OCI-LY3 (cell line): Measurements from ENCODE around the gene GAL3ST3.

Experiments used
- H2AFZ ChIP-seq: fragments of 200-600, 300-600 bp; shearing (Covaris generic); 2 replicates; pipeline ENCODE4 v1.6.0; 2014; ENCODE audit warnings: antibody characterized with exemption, low read depth, low read length
- H3K27ac ChIP-seq: fragments of 200-600, 300-600 bp; sonication (generic); 2 replicates; pipeline ENCODE4 v1.5.1; 2014; ENCODE audit warnings: mild to moderate bottlenecking, low read length, moderate library complexity, mixed read lengths
- H3K27me3 ChIP-seq: fragments of 200-600, 300-600 bp; sonication (generic); 2 replicates; pipeline ENCODE4 v1.6.1; 2014; ENCODE audit warnings: low read depth, low read length, mixed read lengths
- H3K36me3 ChIP-seq: fragments of 200-600, 300-600 bp; sonication (generic); replicated peaks from 2 replicates; pipeline ENCODE3; 2014; ENCODE audit warnings: low read depth, low read length, mixed read lengths
- H3K4me1 ChIP-seq: fragments of 300-600, 200-600 bp; sonication (generic); 2 replicates; pipeline ENCODE4 v1.6.1; 2014; ENCODE audit warnings: low read length, mixed read lengths
- H3K4me2 ChIP-seq: fragments of 200-600, 300-600 bp; sonication (generic); 2 replicates; pipeline ENCODE4 v1.6.1; 2014; ENCODE audit warnings: low read length, mixed read lengths
- H3K4me3 ChIP-seq: fragments of 300-600, 200-600 bp; sonication (generic); 2 replicates; pipeline ENCODE4 v1.5.1; 2014; ENCODE audit warnings: antibody characterized with exemption, mild to moderate bottlenecking, low read length, moderate library complexity
- H3K79me2 ChIP-seq: fragments of 300-600, 200-600 bp; shearing (Covaris generic); 2 replicates; pipeline ENCODE4 v1.6.1; 2014; ENCODE audit warnings: mild to moderate bottlenecking, low read length, mixed read lengths
- H3K9ac ChIP-seq: fragments of 300-600, 200-600 bp; shearing (Covaris generic); 2 replicates; pipeline ENCODE4 v1.6.0; 2014; ENCODE audit warnings: mild to moderate bottlenecking, low read length, moderate library complexity
- H3K9me3 ChIP-seq: fragments of 200-600, 300-600 bp; shearing (Covaris generic); 2 replicates; pipeline ENCODE4 v1.6.1; 2014; ENCODE audit warnings: low read length, mixed read lengths; ENCODE audit not compliant: insufficient read depth
- H4K20me1 ChIP-seq: fragments of 200-600, 300-600 bp; sonication (generic); 2 replicates; pipeline ENCODE4 v1.6.1; 2016; ENCODE audit warnings: low read length, mixed read lengths; ENCODE audit not compliant: insufficient read depth
- EZH2phosphoT487 ChIP-seq: fragments of 200-600 bp; shearing (Covaris generic); IDR thresholded peaks from 2 replicates; pipeline ENCODE4 v1.6.1; 2018; ENCODE audit warnings: antibody characterized with exemption, mixed run types, low read depth
- TF ChIP-seq, protein P1 (sequence below): fragments of 200-600, 300-600 bp; sonication (generic); IDR thresholded peaks from 2 replicates; pipeline ENCODE4 v1.5.1; 2014; ENCODE audit warnings: antibody characterized with exemption, low read length, low read depth

Gene GAL3ST3

DNA sequence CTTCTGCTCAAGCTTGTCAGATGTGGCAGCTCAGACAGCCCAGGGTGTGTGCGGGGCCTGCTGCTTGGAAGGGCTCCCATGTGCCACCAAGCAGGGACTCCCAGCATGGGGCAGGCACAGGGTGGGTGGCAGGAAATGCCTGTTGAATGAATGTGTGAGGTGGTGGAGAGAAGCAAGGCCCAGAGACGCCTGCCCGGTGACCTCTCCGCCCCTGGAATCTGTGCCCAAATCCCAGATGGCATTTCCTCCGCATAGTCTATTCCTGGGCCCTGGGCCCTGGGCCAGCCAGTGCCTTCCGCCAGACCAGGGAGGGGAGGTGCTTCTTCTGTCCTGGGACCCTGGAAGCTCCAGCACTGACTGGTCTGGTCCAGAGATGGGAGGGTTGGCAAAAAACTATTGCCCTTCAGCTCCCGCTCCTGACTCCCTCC, 33.5 kb downstream of the GAL3ST3 start:
- Histone ChIP-seq H3K9me3 (no peaks in the 10 kb centered on the region), H3K4me1 (no peaks in the 10 kb centered on the region), H3K27ac (no peak overlapping the region), H3K9ac (no peak overlapping the region), H3K36me3 (no peaks in the 10 kb centered on the region), H3K4me2 (no peak overlapping the region), H4K20me1 (no peaks in the 10 kb centered on the region), H3K79me2 (no peaks in the 10 kb centered on the region), H2AFZ (peak overlapping the region; percentile 30; the same call in 1 of the 2 replicates), H3K4me3 (no peak overlapping the region), H3K27me3 (no peaks in the 10 kb centered on the region)
- TF ChIP-seq, protein P1, sequence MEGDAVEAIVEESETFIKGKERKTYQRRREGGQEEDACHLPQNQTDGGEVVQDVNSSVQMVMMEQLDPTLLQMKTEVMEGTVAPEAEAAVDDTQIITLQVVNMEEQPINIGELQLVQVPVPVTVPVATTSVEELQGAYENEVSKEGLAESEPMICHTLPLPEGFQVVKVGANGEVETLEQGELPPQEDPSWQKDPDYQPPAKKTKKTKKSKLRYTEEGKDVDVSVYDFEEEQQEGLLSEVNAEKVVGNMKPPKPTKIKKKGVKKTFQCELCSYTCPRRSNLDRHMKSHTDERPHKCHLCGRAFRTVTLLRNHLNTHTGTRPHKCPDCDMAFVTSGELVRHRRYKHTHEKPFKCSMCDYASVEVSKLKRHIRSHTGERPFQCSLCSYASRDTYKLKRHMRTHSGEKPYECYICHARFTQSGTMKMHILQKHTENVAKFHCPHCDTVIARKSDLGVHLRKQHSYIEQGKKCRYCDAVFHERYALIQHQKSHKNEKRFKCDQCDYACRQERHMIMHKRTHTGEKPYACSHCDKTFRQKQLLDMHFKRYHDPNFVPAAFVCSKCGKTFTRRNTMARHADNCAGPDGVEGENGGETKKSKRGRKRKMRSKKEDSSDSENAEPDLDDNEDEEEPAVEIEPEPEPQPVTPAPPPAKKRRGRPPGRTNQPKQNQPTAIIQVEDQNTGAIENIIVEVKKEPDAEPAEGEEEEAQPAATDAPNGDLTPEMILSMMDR: no peak
- TF ChIP-seq EZH2phosphoT487: no peak

DNA sequence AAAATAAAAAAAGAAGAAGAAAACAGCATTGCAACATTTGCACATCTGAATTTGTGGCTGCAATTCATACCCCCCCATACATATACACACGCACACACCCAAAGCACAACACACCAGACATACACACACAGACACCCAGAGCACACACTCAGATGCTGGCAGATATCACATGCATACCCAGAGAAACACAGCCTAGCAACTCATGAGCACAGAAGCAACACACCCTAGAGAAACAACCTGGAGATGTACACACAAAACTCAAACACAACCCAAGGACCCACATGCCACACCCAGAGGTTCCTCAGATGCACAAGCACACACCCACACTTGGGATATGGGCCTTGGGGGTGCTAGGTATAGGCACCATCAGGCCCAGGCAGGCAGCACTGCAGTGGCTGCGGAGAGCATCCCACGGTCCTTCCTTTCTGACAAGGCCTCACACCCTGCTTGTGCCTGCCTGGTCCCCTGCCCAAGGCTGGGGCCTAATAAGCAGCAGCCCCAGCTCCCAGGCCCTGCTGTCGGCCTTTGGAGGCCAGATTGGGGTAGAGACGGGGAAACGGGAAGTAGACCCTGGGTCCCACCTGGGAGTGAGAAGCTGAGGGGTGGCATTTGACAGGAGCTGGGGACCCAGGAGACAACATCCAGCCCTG, 34.0 kb downstream of the GAL3ST3 start:
- H2AFZ ChIP-seq: peak overlapping the region; percentile 30; the same call in 1 of the 2 replicates

DNA sequence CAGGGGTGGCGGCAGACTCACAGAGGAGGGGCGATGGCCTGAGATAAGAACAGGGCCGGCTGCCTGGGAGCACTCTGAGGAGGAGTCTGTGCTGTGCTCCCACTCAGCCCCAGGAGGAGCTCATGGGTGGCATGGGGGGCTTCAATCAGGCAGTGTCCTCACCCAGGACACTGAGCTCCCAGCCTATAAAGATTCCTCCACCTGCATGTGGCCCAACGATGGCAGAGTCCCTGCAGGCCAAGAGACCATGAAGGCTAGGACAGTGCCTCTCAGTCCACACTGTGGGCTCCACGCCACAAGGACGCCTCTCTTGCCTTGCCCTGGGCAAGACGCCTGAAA, 35.2 kb downstream of the GAL3ST3 start:
- no peak overlapping the region for H3K27ac ChIP-seq
- H3K4me2 ChIP-seq: no peak overlapping the region
- H3K4me1 ChIP-seq: no peaks in the 10 kb centered on the region
- no peaks in the 10 kb centered on the region for H3K36me3 ChIP-seq
- H3K27me3 ChIP-seq: no peaks in the 10 kb centered on the region
- TF ChIP-seq EZH2phosphoT487: no peak
- TF ChIP-seq, protein P1: no peak
- H3K9ac ChIP-seq: no peak overlapping the region
- H3K9me3 ChIP-seq: no peaks in the 10 kb centered on the region
- no peak overlapping the region for H3K4me3 ChIP-seq
- H3K79me2 ChIP-seq: no peaks in the 10 kb centered on the region
- H4K20me1 ChIP-seq: no peaks in the 10 kb centered on the region
- no peak overlapping the region for H2AFZ ChIP-seq

More for the DNA sequence above, 34.0 kb downstream of the GAL3ST3 start:
- Histone ChIP-seq H3K36me3 (no peaks in the 10 kb centered on the region), H3K4me2 (no peak overlapping the region), H3K27ac (no peak overlapping the region), H3K4me1 (no peaks in the 10 kb centered on the region), H3K9ac (no peak overlapping the region), H3K9me3 (no peaks in the 10 kb centered on the region), H4K20me1 (no peaks in the 10 kb centered on the region), H3K79me2 (no peaks in the 10 kb centered on the region), H3K27me3 (no peaks in the 10 kb centered on the region), H3K4me3 (no peak overlapping the region)
- TF ChIP-seq EZH2phosphoT487: no peak
- TF ChIP-seq, protein P1: no peak

DNA sequence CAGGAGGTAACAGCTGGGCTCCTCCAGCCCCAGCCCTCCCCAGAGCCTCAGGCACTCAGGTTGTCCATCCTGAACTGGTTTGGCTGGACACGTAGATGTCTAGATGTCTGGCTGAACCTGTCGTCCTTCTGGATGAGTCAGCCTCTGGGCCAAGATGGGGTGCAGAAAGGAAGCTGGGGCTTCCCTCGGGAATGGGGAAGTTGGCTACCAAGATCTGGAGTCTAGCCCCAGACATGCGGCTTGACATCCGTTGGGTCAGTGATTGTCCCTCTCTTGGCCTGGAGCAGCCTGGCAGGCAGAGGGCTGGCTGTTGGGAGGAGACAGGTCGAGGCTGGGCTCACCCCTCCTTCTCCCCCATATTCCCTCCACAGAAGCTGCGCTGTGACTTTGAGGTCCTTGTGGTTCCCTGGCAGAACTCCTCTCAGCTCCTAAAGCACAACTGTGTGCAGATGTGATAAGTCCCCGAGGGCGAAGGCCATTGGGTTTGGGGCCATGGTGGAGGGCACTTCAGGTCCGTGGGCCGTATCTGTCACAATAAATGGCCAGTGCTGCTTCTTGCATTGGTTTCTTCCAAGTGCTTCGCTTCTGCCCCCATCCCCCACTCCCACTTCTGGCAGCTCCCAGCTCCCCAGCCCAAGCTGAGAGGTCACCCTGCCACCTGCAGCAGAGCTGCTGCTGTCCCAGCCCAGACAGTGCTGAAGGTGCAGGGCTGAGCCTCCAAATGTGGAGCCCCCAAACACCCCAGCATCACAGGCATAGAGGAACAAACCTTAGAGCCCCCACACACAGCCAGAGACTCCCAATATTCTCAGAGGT, 35.8 kb downstream of the GAL3ST3 start:
- Histone ChIP-seq H3K9me3 (no peaks in the 10 kb centered on the region), H4K20me1 (no peaks in the 10 kb centered on the region), H3K36me3 (no peaks in the 10 kb centered on the region), H3K27ac (no peak overlapping the region), H3K4me1 (no peaks in the 10 kb centered on the region), H3K9ac (no peak overlapping the region), H3K4me2 (no peak overlapping the region), H3K27me3 (no peaks in the 10 kb centered on the region), H3K79me2 (no peaks in the 10 kb centered on the region), H3K4me3 (no peak overlapping the region), H2AFZ (no peak overlapping the region)
- TF ChIP-seq EZH2phosphoT487: no peak
- TF ChIP-seq, protein P1: no peak
